Stimulated activated CD4-positive, alpha-beta T cell treated with anti-CD3 and anti-CD28 coated beads, Interleukin-4, amount 100 ng/mL, for 1 hour (primary cell): ENCODE results near the gene HAPLN2.

ENCODE experiments used
- DNase-seq: peaks from one replicate; pipeline ENCODE4 v3.0.0-alpha.2; 2020

Gene HAPLN2

DNA sequence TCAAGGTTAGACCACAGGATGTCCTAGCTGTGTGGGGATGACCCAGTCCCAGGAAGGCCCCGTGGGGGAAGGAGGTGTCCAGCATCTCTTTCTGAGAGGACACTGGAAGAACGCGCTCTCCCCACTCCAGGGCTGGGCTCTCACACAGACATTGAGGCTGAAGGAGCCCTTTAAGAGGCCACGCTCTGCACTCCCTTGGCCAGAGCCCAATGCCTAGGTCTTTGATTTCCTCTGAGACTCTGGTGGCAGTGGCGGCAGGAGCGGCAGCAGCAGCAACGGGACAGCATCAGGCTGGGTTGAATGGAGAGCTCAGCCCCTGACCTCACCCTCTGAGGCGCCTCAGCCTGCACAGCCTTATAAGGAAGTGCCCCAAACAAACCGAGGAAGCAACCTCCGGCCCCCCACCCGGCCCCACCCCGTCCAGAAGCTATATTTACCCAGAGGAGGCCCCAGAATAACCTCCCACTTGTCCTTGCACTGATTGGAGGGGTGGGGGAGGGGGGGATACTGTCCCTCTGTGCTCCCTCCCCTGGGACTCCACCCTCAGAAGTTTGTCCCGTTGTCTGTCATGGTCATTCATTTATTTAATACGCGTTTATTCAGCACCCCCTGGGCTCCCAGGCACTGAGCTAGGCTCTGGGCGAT, 45.7 kb downstream of the HAPLN2 start:
- DNase-seq, result no peak

DNA sequence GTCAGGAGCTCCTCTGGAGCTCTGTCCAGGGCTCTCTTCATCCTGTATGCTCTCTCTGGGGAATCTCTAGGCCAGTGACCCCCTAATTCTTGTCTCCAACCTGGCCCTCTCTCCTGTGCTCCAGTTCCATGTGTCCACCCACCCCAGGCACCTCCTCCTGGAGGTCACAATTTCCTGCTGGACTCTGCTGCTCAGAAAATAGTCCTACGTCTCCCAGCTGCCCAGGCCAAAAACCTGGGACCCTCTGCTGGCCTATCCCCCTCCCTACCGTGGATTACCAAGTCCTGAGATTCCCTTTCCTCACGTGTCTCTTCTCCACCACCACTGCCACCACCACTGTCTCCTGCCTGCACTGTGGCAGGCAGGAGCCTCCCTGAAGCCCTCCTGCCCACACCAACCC, 46.3 kb downstream of the HAPLN2 start:
- no peak for DNase-seq

DNA sequence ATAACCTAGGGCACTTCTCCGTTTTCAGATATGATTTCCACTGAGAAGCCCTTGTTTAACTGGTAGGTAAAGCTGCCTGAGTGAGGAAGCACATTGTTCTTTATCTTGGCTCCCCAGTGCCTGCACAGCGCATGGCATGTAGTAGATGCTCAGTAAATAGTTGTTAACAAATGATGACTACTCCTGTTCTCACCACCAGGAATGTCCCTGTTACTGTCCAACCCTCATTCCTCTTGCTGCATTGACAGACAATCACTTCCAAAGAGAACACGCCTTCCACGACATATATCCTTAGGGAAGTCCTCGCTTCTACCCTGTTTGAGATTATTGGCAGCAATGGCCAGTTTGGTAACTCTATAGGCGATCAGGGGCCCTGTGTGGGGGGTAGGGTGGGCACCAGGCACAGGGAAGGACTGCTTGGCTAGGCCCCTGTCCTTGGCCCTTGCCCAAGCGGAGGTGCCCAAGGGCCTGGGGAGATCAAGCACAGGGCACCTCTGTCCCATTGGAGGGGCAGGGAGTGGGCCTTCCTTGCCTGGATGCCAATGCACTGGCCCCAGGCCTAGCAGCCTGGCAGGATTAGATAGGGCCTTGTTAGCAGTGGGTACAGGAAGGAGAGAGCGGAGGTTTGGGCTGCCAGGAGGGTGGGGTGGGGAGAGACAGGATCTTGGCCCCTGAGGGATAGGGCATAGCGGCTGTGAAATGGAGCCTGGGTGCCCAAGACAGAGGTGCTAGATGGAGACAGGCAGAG, 47.8 kb downstream of the HAPLN2 start:
- DNase-seq, result no peak

DNA sequence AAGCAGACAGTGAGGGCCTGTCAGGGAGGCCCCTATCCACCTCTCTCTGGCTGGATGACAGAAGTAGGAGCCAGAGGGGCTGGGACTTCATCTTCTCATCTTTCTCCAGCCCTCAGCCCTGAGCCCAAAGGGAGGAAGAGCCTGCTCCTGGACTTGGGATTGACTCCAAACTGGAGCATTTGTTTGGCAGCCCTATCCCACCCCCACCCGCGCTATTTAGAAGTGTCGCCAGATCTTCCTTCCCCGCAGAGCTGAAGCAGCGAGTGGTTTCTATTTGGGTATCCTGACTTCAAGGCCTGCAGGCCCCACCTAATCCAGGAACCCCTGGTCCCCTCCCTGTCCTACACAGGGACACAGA, 48.4 kb downstream of the HAPLN2 start:
- DNase-seq, result no peak

DNA sequence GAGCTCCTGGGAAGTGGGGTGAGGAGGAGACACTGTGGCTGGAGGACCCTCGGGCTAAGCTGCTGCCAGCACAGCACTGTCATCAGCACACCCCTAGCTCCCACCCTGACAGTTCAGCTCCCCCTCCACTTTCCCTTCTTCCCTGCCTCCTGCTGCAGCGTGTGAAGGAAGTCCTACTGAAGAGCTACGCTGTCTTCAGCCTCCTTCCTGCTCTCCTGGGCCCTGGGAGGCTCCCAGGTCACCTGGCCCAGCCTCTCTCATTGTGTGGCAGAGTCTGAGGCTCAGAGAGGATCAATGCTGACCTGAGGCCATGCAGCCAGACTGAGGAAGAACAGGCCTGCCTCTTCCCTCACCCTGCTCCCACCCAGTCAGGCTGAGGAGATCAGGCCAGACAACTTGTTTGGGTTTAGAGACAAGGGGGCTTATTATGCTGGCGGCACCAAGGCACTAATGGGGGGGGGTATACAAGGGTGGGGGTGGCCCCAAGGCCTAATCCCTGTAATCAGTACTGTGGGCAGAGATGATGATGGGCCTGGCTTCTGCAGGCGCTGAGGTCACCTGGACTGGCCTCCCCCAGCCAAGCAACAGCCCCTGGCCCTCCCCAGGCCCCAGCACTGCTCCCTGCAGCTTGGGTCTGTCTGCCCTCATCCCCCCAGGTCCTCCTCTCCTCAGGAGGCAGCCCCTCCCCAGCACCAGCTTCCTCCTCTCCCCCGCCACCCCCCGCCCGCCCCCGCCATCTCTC, 48.9 kb downstream of the HAPLN2 start:
- no peak for DNase-seq

DNA sequence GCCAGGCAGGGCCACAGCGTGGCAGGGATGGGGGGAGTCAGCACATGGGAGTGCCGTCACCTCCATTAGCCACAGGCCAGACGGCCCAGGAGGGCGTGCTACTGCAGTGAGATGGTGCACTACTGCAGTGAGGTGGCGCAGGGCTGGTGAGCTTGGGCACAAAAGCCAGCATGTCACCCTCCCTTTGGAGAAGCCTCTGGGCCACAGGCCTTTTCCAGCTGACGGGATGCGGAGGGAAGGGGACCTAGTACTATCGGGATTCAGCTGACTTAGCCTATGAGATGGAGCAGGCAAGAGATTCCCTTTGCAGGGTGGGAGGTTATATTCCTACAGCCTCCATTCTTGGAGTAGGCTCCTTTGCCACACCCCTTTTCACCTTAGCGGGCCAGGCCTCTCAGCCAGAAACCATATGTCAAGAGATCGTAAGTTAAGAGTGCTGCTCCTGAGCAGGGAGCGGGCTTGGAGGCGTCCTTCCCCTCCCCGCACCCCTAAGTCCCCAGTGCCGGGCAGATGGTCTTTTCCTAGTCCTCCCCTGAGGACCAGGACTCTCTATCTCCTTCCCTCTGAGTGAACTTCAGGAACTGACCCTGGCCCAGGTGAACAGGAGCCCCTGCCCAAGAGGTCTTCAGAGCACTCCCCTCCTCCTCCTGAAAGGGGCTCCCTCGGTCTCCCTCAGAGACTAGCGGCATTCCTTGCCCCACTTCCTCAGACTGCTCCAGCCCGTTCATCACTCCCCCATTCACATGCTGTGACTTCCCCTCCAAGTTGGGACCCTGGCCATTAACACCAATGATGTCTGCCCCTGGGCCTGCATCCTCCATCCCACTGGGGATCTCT, 49.8 kb downstream of the HAPLN2 start:
- no peak for DNase-seq

DNA sequence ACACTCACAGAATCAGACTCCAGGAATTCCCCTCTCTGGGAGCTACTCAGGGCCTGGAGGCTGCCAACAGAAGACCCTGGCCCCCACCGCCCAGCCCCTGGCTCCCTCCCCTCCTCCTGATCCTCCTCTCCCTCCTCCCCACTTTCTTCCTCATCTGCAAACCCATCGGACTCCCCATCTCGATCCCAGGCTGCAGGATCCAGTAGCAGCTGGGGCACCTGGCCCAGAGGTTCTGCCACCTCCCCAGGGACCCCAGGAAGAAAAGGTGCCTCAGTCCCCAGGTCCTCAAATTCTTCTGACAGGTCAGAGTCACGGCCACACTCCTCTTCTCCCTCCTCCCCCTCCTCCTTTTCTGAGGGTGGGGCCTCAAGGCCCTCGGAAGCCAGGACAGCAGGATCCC, 50.6 kb downstream of the HAPLN2 start:
- DNase-seq, result no peak

DNA sequence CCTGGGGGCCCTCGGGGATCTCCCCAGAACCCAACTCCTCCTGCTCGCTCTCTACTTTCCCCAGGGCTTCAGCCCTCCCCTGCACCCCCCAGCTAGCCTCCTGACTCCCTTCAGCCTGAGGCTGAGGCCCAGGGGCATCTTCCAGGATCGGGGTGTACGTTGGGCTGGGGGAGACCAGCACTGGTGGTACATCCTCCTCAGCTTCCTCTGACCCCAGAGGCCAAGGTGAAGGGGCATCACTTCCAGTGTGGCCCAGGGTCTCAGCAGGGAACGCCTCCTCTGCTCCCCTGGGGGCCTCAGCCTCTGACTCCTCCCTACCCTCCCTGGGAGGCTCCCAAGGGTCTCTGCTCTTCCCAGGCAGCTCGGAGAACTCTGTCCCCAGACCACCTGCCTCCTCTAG, 51.1 kb downstream of the HAPLN2 start:
- no peak for DNase-seq

DNA sequence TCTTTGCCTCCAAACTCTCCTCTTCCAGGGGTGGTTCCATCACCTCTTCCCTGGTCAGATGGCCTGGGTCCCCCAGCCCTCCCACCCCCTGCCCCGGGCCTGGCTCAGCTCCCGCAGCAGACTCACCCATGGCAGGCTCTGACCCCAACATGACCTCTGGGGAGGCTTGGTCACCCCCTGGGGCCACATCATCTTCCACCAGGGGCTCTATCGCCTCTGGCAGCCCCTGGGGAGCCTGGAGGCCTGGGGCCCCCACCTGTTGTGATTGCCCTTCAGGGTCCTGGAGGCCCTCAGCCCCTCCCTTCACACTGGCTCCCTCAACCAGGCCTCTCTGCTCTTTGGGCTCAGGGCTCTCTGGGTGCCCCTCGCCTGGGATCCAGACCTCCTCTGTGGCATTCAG, 51.6 kb downstream of the HAPLN2 start:
- no peak for DNase-seq

DNA sequence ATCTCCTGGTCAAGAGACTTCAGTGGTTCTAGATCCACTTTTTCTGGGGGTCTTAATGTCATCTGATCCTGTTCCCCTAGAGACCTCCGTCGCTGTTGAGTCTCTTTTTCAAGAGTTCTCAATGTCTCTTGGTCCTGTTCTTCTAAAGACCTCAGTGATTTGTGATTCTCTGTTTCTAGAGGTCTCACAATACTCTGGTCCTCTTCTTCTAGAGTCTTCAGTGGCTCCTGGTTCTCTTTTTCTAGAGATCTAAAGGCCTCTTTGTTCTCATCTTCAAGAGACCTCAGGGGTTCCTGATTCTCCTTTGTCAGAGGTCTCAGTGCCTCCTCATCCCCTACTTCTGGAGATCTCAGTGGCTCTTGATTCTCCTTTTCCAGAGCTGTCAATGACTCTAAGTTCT, 52.6 kb downstream of the HAPLN2 start:
- no peak for DNase-seq

DNA sequence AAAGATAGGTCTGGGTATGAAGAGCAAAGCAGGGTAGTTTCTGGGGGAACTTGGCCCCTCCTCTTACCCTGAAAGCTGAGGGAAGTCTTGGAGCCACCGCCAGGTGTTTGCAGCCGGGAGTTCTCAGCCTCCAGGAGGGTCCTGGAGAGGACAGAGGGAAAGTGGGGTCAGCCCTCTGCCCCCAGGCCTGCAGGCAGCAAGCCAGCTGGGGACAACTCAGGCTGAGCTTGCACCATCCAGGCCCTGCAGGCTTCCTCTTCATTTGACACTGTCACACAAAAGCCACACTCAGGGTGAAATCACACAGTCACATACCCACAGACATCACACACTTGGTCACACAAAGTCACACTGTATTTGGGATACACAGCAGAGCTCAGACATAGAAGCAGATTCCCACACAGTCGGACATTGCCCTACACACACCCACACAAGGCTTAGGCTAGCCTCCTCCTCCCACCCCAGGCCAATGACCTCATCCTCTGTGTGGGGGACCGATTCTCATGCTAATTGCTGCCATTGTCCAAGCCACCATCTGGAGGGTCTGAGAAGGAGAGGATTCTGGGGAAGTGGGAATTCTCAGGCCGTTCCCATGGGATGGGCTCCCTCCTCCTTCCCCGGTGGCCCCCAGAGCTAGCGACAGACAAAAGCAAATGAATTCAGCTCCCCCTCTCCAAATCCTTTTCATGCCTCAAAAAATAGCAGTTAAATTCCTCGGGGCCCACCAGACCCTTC, 54.3 kb downstream of the HAPLN2 start:
- DNase-seq, result no peak
